ENCODE data around the gene TCF25.
"Not testable (repeated sequence)": the region's sequence is repeated elsewhere in the genome, so short reads cannot be mapped to it uniquely, and the experiment has no call there.

The TCF25 gene

GRCh38 chr16:89836484-89836883 is 36.9 kb upstream of the TCF25 start:
- H3K27me3 ChIP-seq (ENCODE audit: control insufficient read depth, insufficient read depth, low read length); H3K27ac ChIP-seq (ENCODE audit: low read depth, low read length); H3K4me3 ChIP-seq (ENCODE audit: low read length); H3K4me1 ChIP-seq (ENCODE audit: control insufficient read depth, insufficient read depth, low read length); H3K36me3 ChIP-seq (ENCODE audit: control insufficient read depth, insufficient read depth, low read length); H3K9ac ChIP-seq (ENCODE audit: low read length): not testable (repeated sequence)

GRCh38 chr16:89837014-89837546 is 36.3 kb upstream of the TCF25 start:
- no peaks in the 10 kb centered on the region for H3K27me3 ChIP-seq (ENCODE audit: control insufficient read depth, insufficient read depth, low read length)
- peak overlapping the region; percentile 12 for H3K4me3 ChIP-seq (ENCODE audit: low read length)
- no peaks in the 10 kb centered on the region for H3K4me1 ChIP-seq (ENCODE audit: control insufficient read depth, insufficient read depth, low read length)
- H3K9ac ChIP-seq (ENCODE audit: low read length) = no peak overlapping the region
- peaks cover 3% of the 10 kb centered on the region for H3K36me3 ChIP-seq (ENCODE audit: control insufficient read depth, insufficient read depth, low read length)
- H3K27ac ChIP-seq (ENCODE audit: low read depth, low read length) = no peak overlapping the region

- Histone ChIP-seq H3K27me3 (ENCODE audit: control insufficient read depth, insufficient read depth, low read length) (no peaks in the 10 kb centered on the region), H3K9ac (ENCODE audit: low read length) (no peak overlapping the region), H3K4me3 (ENCODE audit: low read length) (no peak overlapping the region), H3K27ac (ENCODE audit: low read depth, low read length) (no peak overlapping the region), H3K4me1 (ENCODE audit: control insufficient read depth, insufficient read depth, low read length) (no peaks in the 10 kb centered on the region), H3K36me3 (ENCODE audit: control insufficient read depth, insufficient read depth, low read length) (peaks cover under 1% of the 10 kb centered on the region)
These were observed 32.1 kb upstream of the TCF25 start for GRCh38 chr16:89841275-89841674.

DNA sequence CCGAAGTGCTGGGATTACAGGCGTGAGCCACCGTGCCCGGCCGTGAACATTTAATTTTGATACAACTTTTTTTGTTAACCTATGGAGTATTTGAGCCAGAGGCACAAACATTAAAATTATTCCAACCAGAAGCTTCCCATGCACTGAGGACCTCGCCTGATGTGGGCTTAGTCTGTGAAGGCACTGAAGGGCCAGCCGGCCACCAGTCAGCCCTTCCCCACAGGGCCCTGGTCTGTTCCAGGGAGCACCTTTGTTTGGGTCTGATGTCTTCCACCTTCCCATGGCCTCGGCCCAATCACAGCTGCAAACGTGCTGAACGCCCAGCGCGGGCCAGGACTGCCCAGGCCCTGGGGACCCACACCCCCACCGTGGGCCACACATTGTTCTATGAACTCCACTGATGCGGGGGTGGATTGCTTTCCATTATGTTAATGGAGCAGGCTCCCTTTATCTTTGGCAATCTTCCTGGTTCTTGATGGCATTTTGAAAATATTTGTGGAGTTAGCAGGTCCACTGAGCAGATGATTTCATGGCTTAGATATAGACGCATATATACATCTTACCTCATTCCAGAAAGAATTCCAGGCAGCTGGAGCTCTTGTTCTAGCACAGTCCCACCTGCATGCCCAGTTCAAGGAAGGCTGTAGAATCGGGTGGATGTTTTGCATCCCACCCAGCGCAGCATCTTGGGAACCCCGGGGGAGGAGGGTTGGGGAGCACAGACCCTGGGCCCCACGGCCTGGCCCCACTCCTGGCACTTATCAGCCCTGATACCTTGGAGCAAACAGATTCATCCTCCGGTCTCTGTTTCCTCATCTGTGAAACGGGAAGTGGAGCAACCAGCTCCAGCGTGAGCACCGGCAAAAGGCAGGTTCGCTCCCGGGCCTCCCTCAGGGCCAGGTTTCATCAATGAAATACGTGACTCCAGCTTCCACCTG is 30.7 kb upstream of the TCF25 start:
- H3K36me3 ChIP-seq (ENCODE audit: control insufficient read depth, insufficient read depth, low read length) = no peaks in the 10 kb centered on the region
- H3K9ac ChIP-seq (ENCODE audit: low read length) = no peak overlapping the region
- H3K27ac ChIP-seq (ENCODE audit: low read depth, low read length) = no peak overlapping the region
- H3K4me1 ChIP-seq (ENCODE audit: control insufficient read depth, insufficient read depth, low read length) = no peaks in the 10 kb centered on the region
- no peak overlapping the region for H3K4me3 ChIP-seq (ENCODE audit: low read length)
- no peaks in the 10 kb centered on the region for H3K27me3 ChIP-seq (ENCODE audit: control insufficient read depth, insufficient read depth, low read length)

DNA sequence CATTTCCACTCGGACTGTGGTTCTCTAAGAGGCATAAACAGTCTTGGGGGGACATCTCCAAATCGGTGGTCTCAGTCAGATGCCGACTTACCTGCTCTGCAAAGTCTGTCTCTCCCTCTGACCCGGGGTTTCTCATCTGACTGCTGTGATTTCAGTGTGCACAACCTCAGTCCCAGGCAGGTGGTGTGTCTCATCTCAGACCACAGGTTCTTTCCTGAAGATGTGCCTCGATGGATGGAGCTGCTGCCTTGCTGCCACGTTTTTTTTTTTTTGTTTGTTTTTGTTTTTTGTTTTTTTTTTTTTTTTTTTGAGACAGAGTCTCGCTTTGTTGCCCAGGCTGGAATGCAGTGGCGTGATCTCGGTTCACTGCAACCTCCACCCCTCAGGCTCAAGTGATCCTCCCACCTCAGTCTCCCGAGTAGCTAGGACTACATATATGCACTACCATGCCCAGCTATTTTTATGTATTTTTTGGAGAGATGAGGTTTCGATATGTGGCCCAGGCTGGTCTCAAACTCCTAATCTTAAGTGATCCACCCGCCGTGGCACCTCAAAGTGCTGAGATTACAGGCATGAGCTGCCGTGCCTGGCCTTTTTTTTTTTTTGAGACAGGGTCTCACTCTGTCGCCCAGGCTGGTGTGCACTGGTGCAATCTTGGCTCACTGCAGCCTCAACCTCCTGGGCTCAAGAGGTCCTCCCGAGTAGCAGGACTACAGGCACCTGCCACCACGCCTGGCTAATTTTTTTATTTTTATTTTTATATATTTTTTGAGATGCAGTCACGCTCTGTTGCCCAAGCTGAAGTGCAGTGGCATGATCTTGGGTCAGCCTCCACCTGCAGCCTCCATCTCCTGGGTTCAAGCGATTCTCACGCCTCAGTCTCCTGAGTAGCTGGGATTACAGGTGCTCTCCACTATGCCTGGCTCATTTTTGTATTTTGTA is 29.7 kb upstream of the TCF25 start:
- no peaks in the 10 kb centered on the region for H3K27me3 ChIP-seq (ENCODE audit: control insufficient read depth, insufficient read depth, low read length)
- no peak overlapping the region for H3K27ac ChIP-seq (ENCODE audit: low read depth, low read length)
- no peak overlapping the region for H3K9ac ChIP-seq (ENCODE audit: low read length)
- H3K36me3 ChIP-seq (ENCODE audit: control insufficient read depth, insufficient read depth, low read length) = no peaks in the 10 kb centered on the region
- H3K4me3 ChIP-seq (ENCODE audit: low read length) = no peak overlapping the region
- H3K4me1 ChIP-seq (ENCODE audit: control insufficient read depth, insufficient read depth, low read length) = no peaks in the 10 kb centered on the region

DNA sequence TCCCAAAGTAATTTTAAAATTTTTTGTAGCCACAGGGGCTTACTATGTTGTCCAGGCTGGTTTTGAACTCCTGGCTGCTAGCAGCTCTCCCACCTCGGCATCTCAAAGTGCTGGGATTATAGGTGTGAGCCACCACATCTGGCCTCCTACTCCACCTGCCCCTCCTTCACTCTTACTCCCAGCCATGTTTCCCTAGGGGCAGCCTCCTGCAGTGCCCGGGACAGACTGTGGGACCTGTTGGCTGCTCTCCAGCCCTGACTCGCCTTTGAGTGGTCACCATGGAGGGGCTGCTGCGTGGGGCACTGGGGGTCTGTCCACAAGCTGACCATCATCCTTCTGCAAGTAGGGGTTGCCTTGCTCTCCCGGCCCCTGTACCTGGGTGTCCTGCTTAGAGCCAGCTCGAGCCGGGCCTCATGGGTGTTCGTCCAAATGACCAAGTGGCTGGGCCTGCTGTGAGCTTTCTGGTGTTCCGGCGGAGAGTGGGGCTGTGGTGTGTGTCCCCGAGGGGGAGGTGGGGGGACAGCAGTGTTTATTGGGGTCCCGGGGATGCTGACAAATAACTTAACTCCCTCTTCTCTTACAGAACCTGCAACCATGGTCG is 28.6 kb upstream of the TCF25 start:
- H3K36me3 ChIP-seq (ENCODE audit: control insufficient read depth, insufficient read depth, low read length) = no peaks in the 10 kb centered on the region
- no peak overlapping the region for H3K27ac ChIP-seq (ENCODE audit: low read depth, low read length)
- H3K27me3 ChIP-seq (ENCODE audit: control insufficient read depth, insufficient read depth, low read length) = no peaks in the 10 kb centered on the region
- H3K4me1 ChIP-seq (ENCODE audit: control insufficient read depth, insufficient read depth, low read length) = no peaks in the 10 kb centered on the region
- H3K4me3 ChIP-seq (ENCODE audit: low read length) = no peak overlapping the region
- H3K9ac ChIP-seq (ENCODE audit: low read length) = no peak overlapping the region

- no peak overlapping the region for H3K4me3 ChIP-seq (ENCODE audit: low read length)
- no peaks in the 10 kb centered on the region for H3K4me1 ChIP-seq (ENCODE audit: control insufficient read depth, insufficient read depth, low read length)
- no peaks in the 10 kb centered on the region for H3K27me3 ChIP-seq (ENCODE audit: control insufficient read depth, insufficient read depth, low read length)
- no peaks in the 10 kb centered on the region for H3K36me3 ChIP-seq (ENCODE audit: control insufficient read depth, insufficient read depth, low read length)
- no peak overlapping the region for H3K9ac ChIP-seq (ENCODE audit: low read length)
- no peak overlapping the region for H3K27ac ChIP-seq (ENCODE audit: low read depth, low read length)
These were observed 28.0 kb upstream of the TCF25 start for GRCh38 chr16:89845417-89845816.

- Histone ChIP-seq H3K4me3 (ENCODE audit: low read length) (no peak overlapping the region), H3K4me1 (ENCODE audit: control insufficient read depth, insufficient read depth, low read length) (no peaks in the 10 kb centered on the region), H3K27me3 (ENCODE audit: control insufficient read depth, insufficient read depth, low read length) (no peaks in the 10 kb centered on the region), H3K9ac (ENCODE audit: low read length) (no peak overlapping the region), H3K36me3 (ENCODE audit: control insufficient read depth, insufficient read depth, low read length) (no peaks in the 10 kb centered on the region), H3K27ac (ENCODE audit: low read depth, low read length) (no peak overlapping the region)
These were observed 26.1 kb upstream of the TCF25 start for GRCh38 chr16:89847051-89847939.

DNA sequence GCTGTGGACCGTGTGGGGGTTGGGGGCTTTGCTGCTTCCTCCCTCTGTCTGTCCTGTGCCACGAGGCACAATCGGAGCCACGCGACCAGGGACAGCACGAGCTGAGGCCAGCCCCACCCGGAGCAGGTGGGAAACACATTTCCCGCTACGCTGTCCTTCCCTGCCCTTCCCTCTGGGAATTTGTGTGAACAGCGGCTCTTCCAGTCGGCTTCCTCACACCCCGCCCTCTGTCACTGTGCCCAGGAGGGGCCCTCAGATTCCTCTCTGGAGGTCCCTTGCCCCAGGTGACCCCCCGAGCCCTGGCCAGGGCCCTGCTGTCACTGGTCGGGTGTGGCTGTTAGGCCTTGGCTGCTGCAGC is 25.5 kb upstream of the TCF25 start:
- no peaks in the 10 kb centered on the region for H3K4me1 ChIP-seq (ENCODE audit: control insufficient read depth, insufficient read depth, low read length)
- no peak overlapping the region for H3K9ac ChIP-seq (ENCODE audit: low read length)
- no peaks in the 10 kb centered on the region for H3K27me3 ChIP-seq (ENCODE audit: control insufficient read depth, insufficient read depth, low read length)
- H3K4me3 ChIP-seq (ENCODE audit: low read length) = no peak overlapping the region
- no peaks in the 10 kb centered on the region for H3K36me3 ChIP-seq (ENCODE audit: control insufficient read depth, insufficient read depth, low read length)
- H3K27ac ChIP-seq (ENCODE audit: low read depth, low read length) = no peak overlapping the region

DNA sequence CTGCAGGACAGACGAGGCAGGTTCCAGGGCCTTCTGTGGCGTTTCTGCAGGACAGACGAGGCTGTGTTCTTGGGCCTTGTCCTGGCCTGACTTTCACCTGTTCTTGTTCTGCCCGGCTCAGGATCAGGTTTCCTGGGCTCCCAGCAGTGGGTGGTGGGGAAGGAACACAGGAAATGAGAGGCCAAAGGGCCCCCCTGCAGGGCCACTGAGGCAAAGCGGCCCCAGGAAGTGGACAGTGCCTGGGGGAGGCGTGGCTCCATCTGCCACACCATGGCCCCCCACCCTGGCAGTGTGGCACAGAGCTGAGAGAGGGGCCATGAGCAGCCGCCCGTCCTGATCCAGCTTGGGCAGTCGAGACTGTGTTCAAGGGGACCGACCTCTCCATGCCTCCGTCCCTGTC is 24.4 kb upstream of the TCF25 start:
- Histone ChIP-seq H3K4me3 (ENCODE audit: low read length) (no peak overlapping the region), H3K4me1 (ENCODE audit: control insufficient read depth, insufficient read depth, low read length) (no peaks in the 10 kb centered on the region), H3K9ac (ENCODE audit: low read length) (no peak overlapping the region), H3K27ac (ENCODE audit: low read depth, low read length) (no peak overlapping the region), H3K27me3 (ENCODE audit: control insufficient read depth, insufficient read depth, low read length) (no peaks in the 10 kb centered on the region), H3K36me3 (ENCODE audit: control insufficient read depth, insufficient read depth, low read length) (no peaks in the 10 kb centered on the region)

DNA sequence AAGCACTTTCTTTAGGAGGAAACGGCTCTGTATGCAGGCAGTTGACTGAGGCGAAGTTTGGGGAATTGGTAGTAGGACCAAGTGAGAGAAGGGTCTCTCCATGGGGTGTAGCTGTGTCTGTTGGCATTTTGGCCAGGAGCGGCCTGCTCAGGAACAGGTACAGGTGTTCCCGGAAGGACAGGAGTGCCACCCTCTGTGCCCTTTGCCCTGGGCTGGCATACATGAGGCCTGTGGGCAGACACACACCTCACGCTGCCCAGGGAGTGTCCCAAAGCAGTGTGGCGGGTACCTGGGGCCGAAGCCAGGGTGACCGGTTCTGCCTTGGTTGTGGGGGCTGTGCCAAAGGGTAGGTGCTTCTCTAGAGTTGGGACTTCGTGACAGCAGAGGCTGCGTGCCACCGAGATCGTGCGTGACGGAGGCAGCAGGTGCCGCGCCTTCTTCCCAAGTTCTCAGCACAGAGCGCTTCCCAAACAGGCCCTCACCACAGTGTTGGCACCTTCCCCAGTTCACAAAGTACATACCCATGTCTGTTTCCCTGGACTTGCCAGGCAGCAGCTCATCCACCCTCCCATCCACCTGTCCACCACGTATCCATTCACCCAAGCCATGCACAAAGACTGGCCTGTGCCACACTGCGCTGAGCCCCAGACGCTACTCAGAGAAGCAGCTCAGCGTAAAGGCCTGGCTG is 19.9 kb upstream of the TCF25 start:
- no peak overlapping the region for H3K9ac ChIP-seq (ENCODE audit: low read length)

More for the DNA sequence above, 19.9 kb upstream of the TCF25 start:
- Histone ChIP-seq H3K4me1 (ENCODE audit: control insufficient read depth, insufficient read depth, low read length) (no peaks in the 10 kb centered on the region), H3K36me3 (ENCODE audit: control insufficient read depth, insufficient read depth, low read length) (no peaks in the 10 kb centered on the region), H3K4me3 (ENCODE audit: low read length) (no peak overlapping the region), H3K27me3 (ENCODE audit: control insufficient read depth, insufficient read depth, low read length) (no peaks in the 10 kb centered on the region), H3K27ac (ENCODE audit: low read depth, low read length) (no peak overlapping the region)
